ENCODE results near the gene TRIM58.

DNA sequence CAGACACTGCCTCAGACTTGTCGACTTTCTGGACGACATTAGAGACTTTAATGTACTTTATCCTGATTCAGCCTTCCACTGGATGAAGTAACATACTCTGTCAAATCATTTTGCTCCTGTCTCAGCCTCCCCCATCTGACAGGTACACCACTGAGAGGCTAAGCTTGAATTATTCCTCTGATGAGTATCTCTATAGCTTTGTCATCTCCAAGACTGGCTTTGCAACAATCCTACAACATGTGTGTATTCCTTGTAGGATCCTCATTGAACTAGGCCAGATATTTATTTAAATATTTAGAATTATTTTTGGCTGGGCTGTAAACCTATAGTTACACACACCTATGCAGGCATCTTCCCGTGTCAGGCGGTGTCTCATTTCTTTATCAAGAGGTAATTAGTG lies 1.1 kb upstream of the TRIM58 start:
- TF ChIP-seq GATA2 (IDR thresholded peaks at IDR 0.05; ENCODE audit: low read depth, low read length) (no peak), GATA3 (IDR thresholded peaks at IDR 0.05; ENCODE audit: low read depth, low read length) (no peak)
